ENCODE measurements around the gene MAPK6.
A peak's percentile ranks its signal among the peaks of the same experiment; 100 is the strongest.
"Not testable (repeated sequence)": the region's sequence is repeated elsewhere in the genome, so short reads cannot be mapped to it uniquely, and the experiment has no call there.

MAPK6 gene

DNA sequence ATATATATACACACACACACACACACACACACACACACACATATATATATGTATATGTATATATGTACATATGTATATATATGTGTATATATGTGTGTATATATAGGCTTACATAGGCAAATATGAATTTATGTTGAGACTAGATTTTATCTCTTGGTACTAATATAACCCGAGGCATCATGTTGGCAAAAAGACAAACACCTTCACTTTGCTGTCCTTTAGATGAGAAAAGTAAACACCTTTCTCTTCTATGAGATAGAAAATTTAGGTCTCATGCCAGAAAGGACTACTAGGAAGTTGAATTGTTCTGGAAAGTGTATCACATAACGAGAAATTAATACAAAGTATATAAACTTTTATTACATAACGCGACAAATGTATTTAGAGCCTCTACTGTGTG, 27.9 kb upstream of the MAPK6 start:
- no peak overlapping the region for H3K9ac ChIP-seq (ENCODE audit: low read depth in 1 of 2, low read length in 2 of 2)
- H3K4me3 ChIP-seq (ENCODE audit: low read length in 2 of 2): no peak overlapping the region
- H3K27ac ChIP-seq (ENCODE audit: low read depth in 2 of 2, low read length in 2 of 2): no peak overlapping the region
- no peaks in the 10 kb centered on the region for H3K36me3 ChIP-seq (ENCODE audit: control insufficient read depth in 2 of 2, insufficient read depth in 2 of 2, low read length in 2 of 2)
- no peaks in the 10 kb centered on the region for H3K27me3 ChIP-seq (ENCODE audit: control insufficient read depth in 2 of 2, insufficient read depth in 2 of 2, low read length in 2 of 2)
- H3K4me1 ChIP-seq (ENCODE audit: control insufficient read depth in 2 of 2, insufficient read depth in 2 of 2, low read length in 2 of 2): peaks cover 8 to 9% of the 10 kb centered on the region in 2 donors
- no peaks in the 10 kb centered on the region for H3K9me3 ChIP-seq (ENCODE audit: control insufficient read depth in 2 of 2, low read length in 2 of 2)

DNA sequence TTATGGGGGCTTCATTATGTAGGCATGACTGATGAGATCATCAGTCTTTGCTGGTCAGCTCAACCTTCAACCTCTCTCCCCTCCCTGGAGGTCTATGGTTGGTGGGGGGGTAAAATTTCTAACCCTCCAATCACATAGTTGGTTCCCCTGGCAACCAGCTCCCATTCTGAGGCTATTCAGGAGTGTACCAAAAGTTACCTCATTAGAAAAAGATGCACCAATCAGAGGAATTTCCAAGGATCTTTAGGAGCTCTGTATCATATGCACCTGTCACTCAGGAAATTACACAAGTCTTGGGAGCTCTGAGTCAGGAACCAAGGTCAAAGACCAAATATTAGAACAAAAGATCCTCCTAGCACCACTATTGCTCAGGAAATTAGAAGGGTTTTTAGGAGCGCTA, 26.1 kb upstream of the MAPK6 start:
- Histone ChIP-seq H3K27me3 (ENCODE audit: control insufficient read depth in 2 of 2, insufficient read depth in 2 of 2, low read length in 2 of 2) (no peaks in the 10 kb centered on the region), H3K4me3 (ENCODE audit: low read length in 2 of 2) (no peak overlapping the region), H3K27ac (ENCODE audit: low read depth in 2 of 2, low read length in 2 of 2) (no peak overlapping the region), H3K9me3 (ENCODE audit: control insufficient read depth in 2 of 2, low read length in 2 of 2) (no peaks in the 10 kb centered on the region), H3K36me3 (ENCODE audit: control insufficient read depth in 2 of 2, insufficient read depth in 2 of 2, low read length in 2 of 2) (no peaks in the 10 kb centered on the region), H3K9ac (ENCODE audit: low read depth in 1 of 2, low read length in 2 of 2) (no peak overlapping the region), H3K4me1 (ENCODE audit: control insufficient read depth in 2 of 2, insufficient read depth in 2 of 2, low read length in 2 of 2) (peaks cover 8 to 9% of the 10 kb centered on the region in 2 donors)

DNA sequence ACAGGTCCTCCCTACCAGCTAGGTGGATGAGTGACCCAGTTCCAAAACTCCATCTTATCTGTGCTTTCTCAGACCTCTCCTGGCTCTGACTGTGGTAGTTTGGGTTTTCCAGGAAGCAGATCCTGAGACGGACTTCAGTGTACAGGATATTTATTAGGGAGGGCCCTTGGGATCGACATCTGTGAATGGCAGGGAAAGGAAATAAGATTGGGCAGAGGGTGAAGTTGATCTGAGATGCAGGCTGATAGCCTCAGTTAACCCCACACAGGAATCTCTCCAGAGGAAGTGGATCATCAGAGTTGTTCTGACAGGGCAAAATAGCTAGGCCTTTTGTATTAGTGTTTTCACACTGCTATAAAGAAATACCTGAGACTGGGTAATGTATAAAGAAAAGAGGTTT, 16.7 kb upstream of the MAPK6 start:
- no peaks in the 10 kb centered on the region for H3K27me3 ChIP-seq (ENCODE audit: control insufficient read depth in 2 of 2, insufficient read depth in 2 of 2, low read length in 2 of 2)
- H3K4me3 ChIP-seq (ENCODE audit: low read length in 2 of 2): no peak overlapping the region
- peaks cover 0 to 2% of the 10 kb centered on the region in 2 donors for H3K4me1 ChIP-seq (ENCODE audit: control insufficient read depth in 2 of 2, insufficient read depth in 2 of 2, low read length in 2 of 2)
- no peaks in the 10 kb centered on the region for H3K9me3 ChIP-seq (ENCODE audit: control insufficient read depth in 2 of 2, low read length in 2 of 2)
- no peaks in the 10 kb centered on the region for H3K36me3 ChIP-seq (ENCODE audit: control insufficient read depth in 2 of 2, insufficient read depth in 2 of 2, low read length in 2 of 2)
- no peak overlapping the region for H3K9ac ChIP-seq (ENCODE audit: low read depth in 1 of 2, low read length in 2 of 2)
- H3K27ac ChIP-seq (ENCODE audit: low read depth in 2 of 2, low read length in 2 of 2): no peak overlapping the region

DNA sequence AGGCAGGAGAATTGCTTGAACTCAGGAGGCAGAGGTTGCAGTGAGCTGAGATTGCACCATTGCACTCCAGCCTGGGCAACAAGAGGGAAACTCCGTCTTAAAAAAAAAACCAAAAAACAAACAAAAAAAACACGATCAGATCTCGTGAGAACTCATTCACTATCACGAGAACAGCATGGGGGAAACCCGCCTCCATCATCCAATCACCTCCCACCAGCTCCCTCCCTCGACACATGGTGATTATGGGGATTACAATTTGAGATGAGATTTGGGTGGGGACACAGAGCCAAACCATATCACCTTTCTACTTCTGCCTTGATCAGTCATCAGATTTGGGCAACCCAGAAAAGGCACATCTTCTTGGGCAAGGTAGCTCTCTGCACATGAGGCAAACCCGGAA, 15.9 kb upstream of the MAPK6 start:
- not testable (repeated sequence) for H3K4me3 ChIP-seq (ENCODE audit: low read length in 2 of 2); H3K36me3 ChIP-seq (ENCODE audit: control insufficient read depth in 2 of 2, insufficient read depth in 2 of 2, low read length in 2 of 2); H3K9ac ChIP-seq (ENCODE audit: low read depth in 1 of 2, low read length in 2 of 2); H3K27ac ChIP-seq (ENCODE audit: low read depth in 2 of 2, low read length in 2 of 2); H3K4me1 ChIP-seq (ENCODE audit: control insufficient read depth in 2 of 2, insufficient read depth in 2 of 2, low read length in 2 of 2); H3K27me3 ChIP-seq (ENCODE audit: control insufficient read depth in 2 of 2, insufficient read depth in 2 of 2, low read length in 2 of 2); H3K9me3 ChIP-seq (ENCODE audit: control insufficient read depth in 2 of 2, low read length in 2 of 2)

DNA sequence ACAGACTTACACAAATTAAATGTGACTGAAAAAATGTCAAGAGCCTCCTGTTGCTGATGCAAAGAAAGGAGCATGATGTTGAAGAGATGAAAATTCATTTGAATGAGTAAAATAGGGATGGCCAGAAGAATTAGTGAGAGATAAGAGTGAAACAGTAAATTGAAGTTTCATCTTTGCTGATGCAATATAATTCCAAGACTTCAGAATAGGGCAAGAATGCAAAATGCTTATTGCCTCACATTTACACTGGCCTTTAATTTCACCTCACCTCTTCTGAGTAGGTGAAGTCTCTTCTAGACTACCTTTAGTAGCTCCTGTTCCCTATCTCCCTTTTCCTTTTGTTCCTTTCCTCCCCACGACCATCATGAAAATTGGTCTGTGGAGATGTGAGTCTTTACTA, 15.3 kb upstream of the MAPK6 start:
- H3K27ac ChIP-seq (ENCODE audit: low read depth in 2 of 2, low read length in 2 of 2): no peak overlapping the region
- H3K4me1 ChIP-seq (ENCODE audit: control insufficient read depth in 2 of 2, insufficient read depth in 2 of 2, low read length in 2 of 2): peaks cover under 1 to 9% of the 10 kb centered on the region in 2 donors
- H3K36me3 ChIP-seq (ENCODE audit: control insufficient read depth in 2 of 2, insufficient read depth in 2 of 2, low read length in 2 of 2): no peaks in the 10 kb centered on the region
- no peak overlapping the region for H3K4me3 ChIP-seq (ENCODE audit: low read length in 2 of 2)
- H3K9ac ChIP-seq (ENCODE audit: low read depth in 1 of 2, low read length in 2 of 2): no peak overlapping the region
- no peaks in the 10 kb centered on the region for H3K27me3 ChIP-seq (ENCODE audit: control insufficient read depth in 2 of 2, insufficient read depth in 2 of 2, low read length in 2 of 2)
- H3K9me3 ChIP-seq (ENCODE audit: control insufficient read depth in 2 of 2, low read length in 2 of 2): no peaks in the 10 kb centered on the region

DNA sequence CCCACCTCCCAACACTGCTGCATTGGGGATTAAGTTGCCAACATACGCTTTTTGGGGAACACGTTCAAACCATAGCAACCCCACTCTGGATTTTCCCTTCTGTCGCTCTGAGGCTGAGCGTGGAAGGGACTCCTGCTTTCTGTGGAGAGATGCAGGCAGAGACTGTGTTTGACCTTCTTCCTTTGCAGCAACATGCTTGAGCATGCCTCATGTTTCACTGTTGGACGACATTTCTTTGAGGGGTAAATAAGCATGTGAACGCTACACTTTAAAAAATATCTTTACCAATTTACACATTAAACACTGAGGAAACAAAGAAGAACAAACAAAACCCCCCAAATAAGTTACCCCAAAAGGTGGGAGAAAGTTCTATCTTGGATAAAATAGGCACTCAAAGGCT, 14.2 kb upstream of the MAPK6 start:
- Histone ChIP-seq H3K36me3 (ENCODE audit: control insufficient read depth in 2 of 2, insufficient read depth in 2 of 2, low read length in 2 of 2) (no peaks in the 10 kb centered on the region), H3K9me3 (ENCODE audit: control insufficient read depth in 2 of 2, low read length in 2 of 2) (no peaks in the 10 kb centered on the region), H3K9ac (ENCODE audit: low read depth in 1 of 2, low read length in 2 of 2) (no peak overlapping the region), H3K4me1 (ENCODE audit: control insufficient read depth in 2 of 2, insufficient read depth in 2 of 2, low read length in 2 of 2) (peaks cover 6 to 12% of the 10 kb centered on the region in 2 donors), H3K4me3 (ENCODE audit: low read length in 2 of 2) (no peak overlapping the region), H3K27ac (ENCODE audit: low read depth in 2 of 2, low read length in 2 of 2) (no peak overlapping the region), H3K27me3 (ENCODE audit: control insufficient read depth in 2 of 2, insufficient read depth in 2 of 2, low read length in 2 of 2) (no peaks in the 10 kb centered on the region)

DNA sequence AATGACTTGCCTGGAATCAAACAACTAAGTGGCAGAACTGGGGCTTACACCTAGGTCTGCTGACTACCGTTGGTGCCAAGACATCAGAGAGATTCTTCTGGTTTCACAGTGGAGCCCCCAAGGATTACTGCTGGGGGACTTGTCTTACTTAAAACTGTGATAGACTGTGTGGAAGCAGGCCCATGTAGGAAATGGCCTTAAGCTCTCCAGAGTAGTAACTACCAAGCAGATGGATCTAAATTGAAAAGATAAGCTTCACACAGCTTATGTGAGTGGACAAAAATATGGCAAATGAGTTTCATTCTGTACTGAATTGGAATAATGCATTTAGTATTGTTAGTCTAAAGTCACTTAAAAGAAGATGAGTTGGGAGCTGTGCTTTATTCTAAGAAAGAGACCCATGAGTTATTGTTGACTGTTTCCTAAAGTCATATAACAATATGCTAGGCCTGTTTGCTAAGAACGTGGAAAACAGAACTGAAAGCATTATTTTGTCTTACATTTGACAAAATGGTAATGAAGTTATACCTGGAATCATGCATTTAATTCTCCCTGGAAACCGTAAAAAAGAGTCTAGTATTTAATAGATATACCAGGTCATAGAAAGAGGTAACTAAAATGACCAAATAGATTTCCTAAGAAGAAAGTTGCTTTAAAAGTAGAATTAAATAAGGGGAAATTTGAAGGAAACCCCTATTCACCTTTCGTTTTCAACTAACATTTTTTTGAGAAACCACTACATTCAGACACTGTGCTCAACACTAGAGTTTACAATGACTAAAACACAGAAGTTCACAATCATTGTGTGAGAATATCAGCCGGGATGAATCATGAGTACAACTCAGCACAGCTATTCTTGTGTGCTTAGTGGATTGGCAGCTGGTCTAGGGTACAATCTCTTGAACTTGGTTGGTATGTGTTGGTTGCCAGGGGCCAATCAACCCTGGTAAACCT, 13.0 kb upstream of the MAPK6 start:
- Histone ChIP-seq H3K9me3 (ENCODE audit: control insufficient read depth in 2 of 2, low read length in 2 of 2) (no peaks in the 10 kb centered on the region), H3K9ac (ENCODE audit: low read depth in 1 of 2, low read length in 2 of 2) (no peak overlapping the region), H3K27ac (ENCODE audit: low read depth in 2 of 2, low read length in 2 of 2) (peak overlapping the region in 1 of 2 donors; percentile 13), H3K4me1 (ENCODE audit: control insufficient read depth in 2 of 2, insufficient read depth in 2 of 2, low read length in 2 of 2) (peaks cover 6 to 12% of the 10 kb centered on the region in 2 donors), H3K4me3 (ENCODE audit: low read length in 2 of 2) (no peak overlapping the region), H3K36me3 (ENCODE audit: control insufficient read depth in 2 of 2, insufficient read depth in 2 of 2, low read length in 2 of 2) (no peaks in the 10 kb centered on the region), H3K27me3 (ENCODE audit: control insufficient read depth in 2 of 2, insufficient read depth in 2 of 2, low read length in 2 of 2) (no peaks in the 10 kb centered on the region)

DNA sequence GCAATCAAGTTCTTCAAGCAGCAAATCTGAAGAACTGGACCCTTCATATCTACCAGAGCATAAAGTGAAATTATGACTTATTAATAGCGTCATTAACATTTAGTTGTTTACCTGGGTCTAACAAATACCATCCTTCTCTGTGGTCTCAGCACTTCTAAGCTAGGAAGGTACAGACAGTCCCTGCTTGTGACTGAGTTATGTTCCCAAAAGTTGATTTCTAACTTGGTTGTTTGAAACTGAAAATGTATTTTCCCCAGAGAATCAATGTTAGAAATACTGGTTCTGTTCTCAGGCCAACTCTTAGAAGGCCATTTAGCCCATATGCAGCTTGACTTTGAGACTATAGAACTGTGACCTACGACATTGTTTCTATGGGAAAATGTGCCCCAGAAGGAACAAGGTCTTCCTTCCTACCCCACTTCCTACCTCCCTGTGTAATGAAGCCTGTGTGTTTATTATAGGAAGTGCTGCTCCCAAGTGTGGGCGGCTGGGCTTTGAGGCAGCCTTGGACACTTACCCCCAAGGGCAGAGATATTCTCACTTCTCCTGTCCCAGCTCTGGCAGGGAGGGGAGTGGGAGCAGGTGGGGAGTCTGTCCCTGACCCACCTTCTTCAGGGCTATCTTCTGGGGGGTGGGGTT, 12.2 kb upstream of the MAPK6 start:
- no peaks in the 10 kb centered on the region for H3K27me3 ChIP-seq (ENCODE audit: control insufficient read depth in 2 of 2, insufficient read depth in 2 of 2, low read length in 2 of 2)
- no peaks in the 10 kb centered on the region for H3K9me3 ChIP-seq (ENCODE audit: control insufficient read depth in 2 of 2, low read length in 2 of 2)
- H3K4me1 ChIP-seq (ENCODE audit: control insufficient read depth in 2 of 2, insufficient read depth in 2 of 2, low read length in 2 of 2): peaks cover 6 to 12% of the 10 kb centered on the region in 2 donors
- no peaks in the 10 kb centered on the region for H3K36me3 ChIP-seq (ENCODE audit: control insufficient read depth in 2 of 2, insufficient read depth in 2 of 2, low read length in 2 of 2)
- H3K9ac ChIP-seq (ENCODE audit: low read depth in 1 of 2, low read length in 2 of 2): no peak overlapping the region
- H3K27ac ChIP-seq (ENCODE audit: low read depth in 2 of 2, low read length in 2 of 2): peak overlapping the region in 1 of 2 donors; percentile 13
- no peak overlapping the region for H3K4me3 ChIP-seq (ENCODE audit: low read length in 2 of 2)

DNA sequence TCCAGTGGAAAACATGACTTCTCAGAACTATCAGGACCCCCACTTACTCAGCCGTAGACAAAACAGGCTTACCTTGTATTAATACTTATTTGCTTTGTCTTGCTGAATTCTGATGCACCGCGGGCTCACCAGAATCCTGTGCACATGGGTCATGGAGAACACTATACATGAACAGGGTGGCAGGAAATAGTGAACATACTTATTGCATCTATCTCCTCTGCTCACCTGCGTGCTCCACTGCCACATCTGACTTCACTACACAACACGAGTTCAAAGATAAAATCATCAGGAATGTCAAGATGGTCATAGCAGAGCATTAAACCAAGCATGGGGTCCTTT, 10.7 kb upstream of the MAPK6 start:
- Histone ChIP-seq H3K27me3 (ENCODE audit: control insufficient read depth in 2 of 2, insufficient read depth in 2 of 2, low read length in 2 of 2) (no peaks in the 10 kb centered on the region), H3K9ac (ENCODE audit: low read depth in 1 of 2, low read length in 2 of 2) (no peak overlapping the region), H3K4me1 (ENCODE audit: control insufficient read depth in 2 of 2, insufficient read depth in 2 of 2, low read length in 2 of 2) (peaks cover 6 to 12% of the 10 kb centered on the region in 2 donors), H3K27ac (ENCODE audit: low read depth in 2 of 2, low read length in 2 of 2) (peak overlapping the region; percentile 11 to 19), H3K36me3 (ENCODE audit: control insufficient read depth in 2 of 2, insufficient read depth in 2 of 2, low read length in 2 of 2) (no peaks in the 10 kb centered on the region), H3K9me3 (ENCODE audit: control insufficient read depth in 2 of 2, low read length in 2 of 2) (no peaks in the 10 kb centered on the region), H3K4me3 (ENCODE audit: low read length in 2 of 2) (no peak overlapping the region)

DNA sequence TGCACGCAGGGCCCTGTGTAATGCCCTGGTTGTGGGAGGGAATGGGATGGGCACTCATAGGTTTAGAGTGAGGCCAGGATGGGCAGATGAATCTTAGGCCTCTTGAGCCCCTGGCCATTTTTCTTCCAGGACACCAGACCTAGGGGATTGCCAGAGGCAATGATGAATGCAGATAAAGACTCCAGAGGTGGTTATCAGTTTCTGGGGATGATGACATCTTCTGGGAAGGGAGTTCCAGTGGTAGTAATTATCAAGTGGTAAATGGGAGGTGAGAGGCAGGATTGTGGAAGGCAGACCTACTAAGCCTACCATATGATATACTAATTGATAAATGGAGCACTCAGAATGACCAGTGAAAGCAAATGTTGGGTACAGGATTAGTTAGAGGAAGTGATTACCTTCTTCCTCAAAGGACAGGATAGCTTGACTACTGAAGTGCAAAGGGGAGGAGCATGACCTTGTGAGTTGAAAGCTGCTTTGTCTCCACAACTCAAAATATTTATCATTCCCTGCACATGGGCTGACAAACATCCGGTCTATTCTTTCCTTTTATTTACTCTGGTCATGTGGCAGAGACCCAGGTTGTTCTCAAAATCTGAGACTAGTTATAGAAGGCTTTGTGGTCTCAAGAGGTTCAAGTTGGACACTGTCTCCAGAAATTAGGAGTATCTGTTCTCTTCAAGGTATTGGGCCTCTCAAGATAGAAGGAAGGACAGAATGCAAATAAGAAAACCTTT, 10.2 kb upstream of the MAPK6 start:
- H3K9me3 ChIP-seq (ENCODE audit: control insufficient read depth in 2 of 2, low read length in 2 of 2): no peaks in the 10 kb centered on the region
- H3K4me1 ChIP-seq (ENCODE audit: control insufficient read depth in 2 of 2, insufficient read depth in 2 of 2, low read length in 2 of 2): peaks cover 6 to 12% of the 10 kb centered on the region in 2 donors
- no peaks in the 10 kb centered on the region for H3K27me3 ChIP-seq (ENCODE audit: control insufficient read depth in 2 of 2, insufficient read depth in 2 of 2, low read length in 2 of 2)
- H3K9ac ChIP-seq (ENCODE audit: low read depth in 1 of 2, low read length in 2 of 2): no peak overlapping the region
- H3K27ac ChIP-seq (ENCODE audit: low read depth in 2 of 2, low read length in 2 of 2): peak overlapping the region in 1 of 2 donors; percentile 19
- no peaks in the 10 kb centered on the region for H3K36me3 ChIP-seq (ENCODE audit: control insufficient read depth in 2 of 2, insufficient read depth in 2 of 2, low read length in 2 of 2)
- H3K4me3 ChIP-seq (ENCODE audit: low read length in 2 of 2): no peak overlapping the region

All from mucosa of rectum (tissue), 2 donors.